SH-SY5Y (cell line): ENCODE measurements around the gene DNM3.

Experiments
- GATA2 ChIP-seq: IDR thresholded peaks from 2 replicates; pipeline ENCODE4 v1.6.1; 2011; ENCODE audit warnings: mild to moderate bottlenecking, low read depth, low read length
- GATA3 ChIP-seq: IDR thresholded peaks from 2 replicates; pipeline ENCODE4 v1.6.1; 2011; ENCODE audit warnings: low read depth, mild to moderate bottlenecking, low read length, moderate library complexity

DNA sequence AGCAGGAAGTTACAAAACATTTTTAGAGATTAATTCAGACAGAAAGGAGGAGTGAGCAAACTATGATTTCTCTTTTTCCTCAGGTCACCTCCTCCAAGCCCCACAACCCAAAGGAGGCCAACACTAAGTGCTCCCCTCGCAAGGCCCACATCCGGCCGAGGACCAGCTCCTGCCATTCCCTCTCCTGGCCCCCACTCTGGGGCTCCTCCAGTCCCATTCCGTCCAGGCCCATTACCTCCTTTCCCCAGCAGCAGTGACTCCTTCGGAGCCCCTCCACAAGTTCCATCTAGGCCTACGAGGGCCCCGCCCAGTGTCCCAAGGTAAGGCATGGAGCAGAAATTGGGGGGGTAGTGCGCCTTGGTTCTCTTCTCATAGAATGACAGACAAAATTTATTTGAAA, 547.2 kb downstream of the DNM3 start:
- TF ChIP-seq GATA2 (no peak), GATA3 (no peak)
